WTC11 (cell line): ENCODE data around the gene PNPLA8. TPM values are rescaled to one million over a fixed set of nuclear protein-coding genes. Genes with fewer than 3 reads are reported as not detected.
A peak's percentile ranks its signal among the peaks of the same experiment; 100 is the strongest.

ENCODE experiments used
- ATAC-seq: fragments of 200-7000 bp; cut with Tn5 transposase; 2 replicates; pipeline ENCODE4 v1.10.0; 2021; ENCODE audit warnings: mild to moderate bottlenecking, moderate library complexity
- CTCF ChIA-PET: fragments of 300-600 bp; sonication (Branson Sonifier 250); formaldehyde crosslinking; loops from one replicate; lab custom pipeline; 2021; ENCODE audit warnings: antibody characterized with exemption; lab: Charles Lee
- POLR2A ChIA-PET: fragments of 350-600 bp; sonication (Branson Sonifier 250); formaldehyde crosslinking; loops from one replicate; lab custom pipeline; 2021; ENCODE audit warnings: antibody characterized with exemption; lab: Charles Lee
- DNase-seq: peaks from one replicate; pipeline ENCODE4 v3.0.0; 2021; ENCODE audit warnings: low spot score
- H3K27ac Mint-ChIP-seq: 2 replicates; pipeline ENCODE4 v1.8.0; 2021; ENCODE audit warnings: mixed read lengths
- H3K27me3 Mint-ChIP-seq: 2 replicates; pipeline ENCODE4 v1.8.0; 2021; ENCODE audit warnings: low read depth, mild to moderate bottlenecking, moderate library complexity, mixed read lengths
- H3K36me3 Mint-ChIP-seq: 2 replicates; pipeline ENCODE4 v1.8.0; 2021; ENCODE audit warnings: mixed read lengths
- H3K4me1 Mint-ChIP-seq: 2 replicates; pipeline ENCODE4 v1.8.0; 2022; ENCODE audit warnings: mixed read lengths
- H3K4me3 Mint-ChIP-seq: 2 replicates; pipeline ENCODE4 v1.8.0; 2021; ENCODE audit warnings: mild to moderate bottlenecking, moderate library complexity, mixed read lengths
- H3K9me3 Mint-ChIP-seq: 2 replicates; pipeline ENCODE4 v1.8.0; 2021; ENCODE audit warnings: mixed read lengths
- CDX4 ChIP-seq: fragments of 250-450 bp; sonication (Bioruptor Pico); IDR thresholded peaks from 2 replicates; pipeline ENCODE4 v1.9.0; 2021; ENCODE audit warnings: moderate library complexity, mild to moderate bottlenecking, inconsistent platforms, borderline replicate concordance
- E2F4 ChIP-seq: sonication (generic); formaldehyde crosslinking; IDR thresholded peaks from 2 replicates; pipeline ENCODE4 v1.8.1; 2022; ENCODE audit warnings: low read depth, mild to moderate bottlenecking, moderate library complexity, missing genetic modification reagents, borderline replicate concordance
- ELF4 ChIP-seq: sonication (generic); formaldehyde crosslinking; IDR thresholded peaks from 2 replicates; pipeline ENCODE4 v1.8.1; 2022; ENCODE audit warnings: low read depth, mild to moderate bottlenecking, moderate library complexity, missing genetic modification reagents
- FOXJ3 ChIP-seq: sonication (generic); formaldehyde crosslinking; IDR thresholded peaks from 2 replicates; pipeline ENCODE4 v1.9.0; 2021; ENCODE audit warnings: missing genetic modification reagents, mild to moderate bottlenecking, borderline replicate concordance
- JAZF1 ChIP-seq: fragments of 250-450 bp; sonication (Bioruptor Pico); IDR thresholded peaks from 2 replicates; pipeline ENCODE4 v1.9.0; 2021; ENCODE audit warnings: moderate library complexity, mild to moderate bottlenecking, inconsistent platforms
- MLX ChIP-seq: sonication (generic); formaldehyde crosslinking; IDR thresholded peaks from 2 replicates; pipeline ENCODE4 v1.8.1; 2023; ENCODE audit warnings: mild to moderate bottlenecking, missing genetic modification reagents, moderate library complexity
- NR3C1 ChIP-seq: sonication (generic); formaldehyde crosslinking; conservative IDR thresholded peaks from 2 replicates; pipeline ENCODE4 v1.8.1; 2023; ENCODE audit warnings: low read depth, mild to moderate bottlenecking, missing genetic modification reagents
- PREB ChIP-seq: sonication (generic); formaldehyde crosslinking; IDR thresholded peaks from 2 replicates; pipeline ENCODE4 v1.8.1; 2022; ENCODE audit warnings: mild to moderate bottlenecking, missing genetic modification reagents, moderate library complexity, borderline replicate concordance
- STAT6 ChIP-seq: sonication (generic); formaldehyde crosslinking; conservative IDR thresholded peaks from 2 replicates; pipeline ENCODE4 v1.8.1; 2023; ENCODE audit warnings: mild to moderate bottlenecking, low read depth, missing genetic modification reagents, moderate library complexity
- TCF7 ChIP-seq: sonication (generic); formaldehyde crosslinking; IDR thresholded peaks from 2 replicates; pipeline ENCODE4 v1.8.0; 2022; ENCODE audit warnings: mild to moderate bottlenecking, low read depth, missing genetic modification reagents, moderate library complexity
- TP53 ChIP-seq: sonication (generic); formaldehyde crosslinking; IDR thresholded peaks from 2 replicates; pipeline ENCODE4 v1.8.1; 2023; ENCODE audit warnings: mild to moderate bottlenecking, missing genetic modification reagents
- USF1 ChIP-seq: sonication (generic); formaldehyde crosslinking; IDR thresholded peaks from 2 replicates; pipeline ENCODE4 v1.8.0; 2022; ENCODE audit warnings: mild to moderate bottlenecking, missing genetic modification reagents
- ZBTB21 ChIP-seq: sonication (generic); formaldehyde crosslinking; IDR thresholded peaks from 2 replicates; pipeline ENCODE4 v1.8.1; 2023; ENCODE audit warnings: mild to moderate bottlenecking, missing genetic modification reagents, borderline replicate concordance
- ZNF232 ChIP-seq: sonication (generic); formaldehyde crosslinking; IDR thresholded peaks from 2 replicates; pipeline ENCODE4 v1.8.0; 2022; ENCODE audit warnings: mild to moderate bottlenecking, missing genetic modification reagents
- ZNF281 ChIP-seq: sonication (generic); formaldehyde crosslinking; IDR thresholded peaks from 2 replicates; pipeline ENCODE4 v1.8.0; 2023; ENCODE audit warnings: mild to moderate bottlenecking, missing genetic modification reagents
- ZNF317 ChIP-seq: sonication (generic); formaldehyde crosslinking; IDR thresholded peaks from 2 replicates; pipeline ENCODE4 v1.8.1; 2023; ENCODE audit warnings: low read depth, mild to moderate bottlenecking, moderate library complexity, missing genetic modification reagents, borderline replicate concordance
- ZNF396 ChIP-seq: fragments of 250-450 bp; sonication (Bioruptor Pico); IDR thresholded peaks from 2 replicates; pipeline ENCODE4 v1.8.0; 2021; ENCODE audit warnings: mild to moderate bottlenecking, moderate library complexity, borderline replicate concordance
- ZNF512 ChIP-seq: sonication (generic); formaldehyde crosslinking; IDR thresholded peaks from 2 replicates; pipeline ENCODE4 v1.8.1; 2022; ENCODE audit warnings: missing genetic modification reagents, borderline replicate concordance
- ZNF671 ChIP-seq: fragments of 250-450 bp; sonication (Bioruptor Pico); IDR thresholded peaks from 2 replicates; pipeline ENCODE4 v1.8.0; 2021; ENCODE audit warnings: mild to moderate bottlenecking
- total RNA-seq: library from RNA; stranded (reverse); gene quantifications from 3 replicates; pipeline ENCODE4 v1.2.3, GENCODE V29; 2021

PNPLA8 gene
- total RNA-seq, 1 experiment from 2014 or later = 12.4 TPM

- no peaks in the 10 kb centered on the region for H3K9me3 Mint-ChIP-seq
- peak overlapping the region; percentile 6; the same call in 1 of the 2 replicates for H3K27ac Mint-ChIP-seq
- peaks cover 49% of the 10 kb centered on the region for H3K4me1 Mint-ChIP-seq
- ChIA-PET CTCF (interaction anchor here (0.8 to 1.3 kb wide), 2 partner anchors 26 to 67 kb away, joined by 3 to 5 read pairs; partner anchors contain the start of gene NRCAM), POLR2A (no interaction called here)
- TF ChIP-seq ZNF232 (CRISPR knock-in tag) = no peak
- TF ChIP-seq STAT6 (CRISPR knock-in tag) = no peak
- TF ChIP-seq ZNF396 (CRISPR knock-in tag) = no peak
- no peak for TF ChIP-seq ELF4
- TF ChIP-seq FOXJ3 (CRISPR knock-in tag) = no peak
- TF ChIP-seq JAZF1 = no peak
- no peak for TF ChIP-seq NR3C1
- TF ChIP-seq ZNF512 = no peak
- no peak for TF ChIP-seq ZNF671 (CRISPR knock-in tag)
- TF ChIP-seq ZBTB21 (CRISPR knock-in tag) = no peak
- TF ChIP-seq MLX = no peak
- TF ChIP-seq PREB (CRISPR knock-in tag) = no peak
- no peak for TF ChIP-seq TP53 (CRISPR knock-in tag)
- no peak for TF ChIP-seq USF1 (CRISPR knock-in tag)
- TF ChIP-seq ZNF281 (CRISPR knock-in tag) = no peak
- no peak for TF ChIP-seq E2F4
- TF ChIP-seq CDX4 (CRISPR knock-in tag) = no peak
- no peak for TF ChIP-seq TCF7
- TF ChIP-seq ZNF317 (CRISPR knock-in tag) = no peak
- peak overlapping the region; percentile 47 for H3K4me3 Mint-ChIP-seq
- H3K36me3 Mint-ChIP-seq = peaks cover 4% of the 10 kb centered on the region
- H3K27me3 Mint-ChIP-seq = no peaks in the 10 kb centered on the region
- ATAC-seq (no peak), DNase-seq (no peak)
Measured at GRCh38 chr7:108522780-108523179, 3.2 kb downstream of the PNPLA8 start.
